CD4-positive, alpha-beta T cell (primary cell): ENCODE results near the gene DIPK1A. TPM values are rescaled to one million over a fixed set of nuclear protein-coding genes. Genes with fewer than 3 reads are reported as not detected.

Experiments used
- ATAC-seq: fragments of 200-7000 bp; cut with Tn5 transposase; one replicate; pipeline ENCODE4 v1.10.0; 2022; ENCODE audit warnings: mild to moderate bottlenecking; ENCODE audit not compliant: poor library complexity
- CTCF ChIA-PET: fragments of 350-600 bp; sonication (Branson Sonifier 250); formaldehyde crosslinking; loops from one replicate; lab custom pipeline; 2021; ENCODE audit warnings: antibody characterized with exemption, inconsistent platforms; lab: Charles Lee
- POLR2A ChIA-PET: fragments of 350-600 bp; sonication (Branson Sonifier 250); formaldehyde crosslinking; loops from one replicate; lab custom pipeline; 2021; ENCODE audit warnings: antibody characterized with exemption, inconsistent platforms; lab: Charles Lee
- DNase-seq, 14 experiments: peaks; one replicate each; pipeline ENCODE4 v3.0.0-alpha.2; 2013 to 2020; ENCODE audit warnings: mixed read lengths in 2 of 14
- H3K27ac ChIP-seq, 2 donors: one replicate each; pipeline versions ENCODE4 v1.5.1 to v1.7.0; 2013; ENCODE audit warnings: low read length in 2 of 2, low read depth in 1 of 2, mild to moderate bottlenecking in 1 of 2
- H3K27me3 ChIP-seq, 2 experiments: 1 replicate in 1 of 2; 2 replicates in 1 of 2; pipeline versions ENCODE4 v1.6.1 to v1.7.0; 2013; ENCODE audit warnings: low read length in 2 of 2, control low read depth in 1 of 2, mild to moderate bottlenecking in 1 of 2, moderate library complexity in 1 of 2; ENCODE audit not compliant: insufficient read depth in 2 of 2, control insufficient read depth in 1 of 2
- H3K36me3 ChIP-seq: one replicate; pipeline ENCODE4 v1.6.1; 2013; ENCODE audit warnings: low read length, control low read depth; ENCODE audit not compliant: insufficient read depth
- H3K4me1 ChIP-seq: one replicate; pipeline ENCODE4 v1.6.1; 2013; ENCODE audit warnings: low read length, control low read depth; ENCODE audit not compliant: insufficient read depth
- H3K4me3 ChIP-seq: one replicate; pipeline ENCODE4 v1.5.1; 2013; ENCODE audit warnings: mild to moderate bottlenecking, low read length, moderate library complexity
- H3K9me3 ChIP-seq, 2 experiments: 1 replicate in 1 of 2; 2 replicates in 1 of 2; pipeline versions ENCODE4 v1.6.1 to v1.7.0; 2013; ENCODE audit warnings: low read length in 2 of 2, mild to moderate bottlenecking in 2 of 2, control low read depth in 1 of 2, moderate library complexity in 1 of 2; ENCODE audit not compliant: control insufficient read depth in 1 of 2, insufficient read depth in 1 of 2
- H3K27ac Mint-ChIP-seq: one replicate; pipeline ENCODE4 v1.8.0; 2020; ENCODE audit warnings: mixed read lengths
- H3K27me3 Mint-ChIP-seq: one replicate; pipeline ENCODE4 v1.8.0; 2021; ENCODE audit warnings: mixed read lengths
- H3K36me3 Mint-ChIP-seq: one replicate; pipeline ENCODE4 v1.8.0; 2021; ENCODE audit warnings: low read depth, mixed read lengths
- H3K4me1 Mint-ChIP-seq: one replicate; pipeline ENCODE4 v1.8.0; 2021; ENCODE audit warnings: low read depth, mixed read lengths
- H3K4me3 Mint-ChIP-seq: one replicate; pipeline ENCODE4 v1.8.0; 2020; ENCODE audit warnings: mild to moderate bottlenecking, mixed read lengths
- H3K9me3 Mint-ChIP-seq: one replicate; pipeline ENCODE4 v1.8.0; 2020; ENCODE audit warnings: mixed read lengths
- CTCF ChIP-seq: fragments of 200-600 bp; IDR thresholded peaks from one replicate; pipeline ENCODE4 v1.8.0; 2022; ENCODE audit warnings: antibody characterized with exemption, mild to moderate bottlenecking
- intact Hi-C, 2 experiments: fragments of 100-400 bp; cut with DNase I in 1 of 2; cut with micrococcal nuclease in 1 of 2; formaldehyde crosslinking; loops; one replicate each; pipeline versions ENCODE4 v1.15.1 to v1.9.0; 2023 to 2025; cut with DNase I, micrococcal nuclease
- total RNA-seq, 174 experiments: library from RNA in 2 of 174; stranded (reverse) in 2 of 174; gene quantifications; one replicate each; pipeline ENCODE4 v1.2.3 and lab custom pipeline; 2021 to 2026

DIPK1A gene
- total RNA-seq, 2 experiments from 2014 or later, result 7.0 to 7.3 TPM

GRCh38 chr1:92940541-92940940 is 20.7 kb downstream of the DIPK1A start:
- H3K36me3 Mint-ChIP-seq, result peaks cover 5% of the 10 kb centered on the region
- CTCF ChIA-PET, result interaction anchor here (2.1 kb wide), 1 partner anchor 10 kb away, joined by 10 read pairs; no protein-coding TSS in a partner anchor
- POLR2A ChIA-PET, result no interaction called here
- intact Hi-C loops, result no loop called here
- no peaks in the 10 kb centered on the region for H3K27me3 Mint-ChIP-seq
- peaks cover 66% of the 10 kb centered on the region for H3K4me1 Mint-ChIP-seq
- Histone ChIP-seq H3K36me3 (no peaks in the 10 kb centered on the region), H3K27ac (no peak overlapping the region), H3K9me3 (no peaks in the 10 kb centered on the region), H3K4me1 (peaks cover 21% of the 10 kb centered on the region), H3K27me3 (no peaks in the 10 kb centered on the region), H3K4me3 (no peak overlapping the region)
- no peak overlapping the region for H3K4me3 Mint-ChIP-seq
- TF ChIP-seq CTCF, result no peak
- DNase-seq, result no peak
- H3K27ac Mint-ChIP-seq, result no peak overlapping the region
- ATAC-seq, result no peak
- no peaks in the 10 kb centered on the region for H3K9me3 Mint-ChIP-seq

- H3K9me3 Mint-ChIP-seq, result no peaks in the 10 kb centered on the region
- ChIA-PET CTCF (no interaction called here), POLR2A (interaction anchor here (0.6 kb wide), 1 partner anchor 13 kb away, joined by 3 read pairs; no protein-coding TSS in a partner anchor)
- intact Hi-C loops, result no loop called here
- Histone ChIP-seq H3K4me1 (peaks cover 15% of the 10 kb centered on the region), H3K9me3 (no peaks in the 10 kb centered on the region), H3K36me3 (no peaks in the 10 kb centered on the region), H3K27me3 (no peaks in the 10 kb centered on the region), H3K4me3 (no peak overlapping the region), H3K27ac (no peak overlapping the region)
- no peaks in the 10 kb centered on the region for H3K27me3 Mint-ChIP-seq
- TF ChIP-seq CTCF, result no peak
- no peak overlapping the region for H3K27ac Mint-ChIP-seq
- peaks cover 5% of the 10 kb centered on the region for H3K36me3 Mint-ChIP-seq
- ATAC-seq, result no peak
- peaks cover 62% of the 10 kb centered on the region for H3K4me1 Mint-ChIP-seq
- no peak for DNase-seq
- H3K4me3 Mint-ChIP-seq, result no peak overlapping the region
Measured at GRCh38 chr1:92937731-92938130, 23.5 kb downstream of the DIPK1A start.

- peaks cover 5% of the 10 kb centered on the region for H3K36me3 Mint-ChIP-seq
- no peak for TF ChIP-seq CTCF
- H3K27ac Mint-ChIP-seq, result no peak overlapping the region
- CTCF ChIA-PET, result interaction anchor here (1.8 kb wide), 1 partner anchor 13 kb away, joined by 4 read pairs; no protein-coding TSS in a partner anchor
- no peaks in the 10 kb centered on the region for H3K9me3 Mint-ChIP-seq
- no peak overlapping the region for H3K27ac ChIP-seq
- peaks cover 61% of the 10 kb centered on the region for H3K4me1 Mint-ChIP-seq
- H3K27me3 Mint-ChIP-seq, result no peaks in the 10 kb centered on the region
- H3K9me3 ChIP-seq, result no peaks in the 10 kb centered on the region
- ATAC-seq (no peak), DNase-seq (no peak)
- H3K27me3 ChIP-seq, result no peaks in the 10 kb centered on the region
- H3K36me3 ChIP-seq, result no peaks in the 10 kb centered on the region
- peaks cover 15% of the 10 kb centered on the region for H3K4me1 ChIP-seq
- H3K4me3 ChIP-seq, result no peak overlapping the region
- POLR2A ChIA-PET, result interaction anchor here (1.0 kb wide), 1 partner anchor 23 kb away, joined by 3 read pairs; no protein-coding TSS in a partner anchor
- intact Hi-C loops, result no loop called here
- H3K4me3 Mint-ChIP-seq, result no peak overlapping the region
Measured at GRCh38 chr1:92936865-92937264, 24.4 kb downstream of the DIPK1A start.
